ENCODE results near the gene ZZZ3. TPM values are rescaled to one million over a fixed set of nuclear protein-coding genes. Genes with fewer than 3 reads are reported as not detected.
A peak's percentile ranks its signal among the peaks of the same experiment; 100 is the strongest.

Gene ZZZ3
- total and polyA plus RNA-seq, 2 experiments from 2014 or later = 43.8 to 72.6 TPM

GRCh38 chr1:77670330-77670729 is 12.1 kb downstream of the ZZZ3 start:
- Histone ChIP-seq H3K36me3 (ENCODE audit: low read depth) (no peaks in the 10 kb centered on the region), H3K9me2 (ENCODE audit: insufficient read depth) (no peaks in the 10 kb centered on the region), H3K9me3 (ENCODE audit: low read depth) (no peaks in the 10 kb centered on the region), H2AFZ (no peak overlapping the region), H3F3A (ENCODE audit: insufficient read depth) (peaks cover 38% of the 10 kb centered on the region), H3K4me2 (ENCODE audit: unreplicated experiment) (no peak overlapping the region), H3K27ac (no peak overlapping the region), H3K9ac (no peak overlapping the region), H4K20me1 (ENCODE audit: insufficient read depth) (0 out of 2 replicates have a peak, but pooled peaks cover 7% of the 10 kb centered on the region), H3K27me3 (replicated peaks; ENCODE audit: insufficient read depth) (no peaks in the 10 kb centered on the region), H3K4me1 (ENCODE audit: insufficient read depth) (peaks cover 48% of the 10 kb centered on the region), H3K4me3 (no peak overlapping the region), H3K79me2 (ENCODE audit: insufficient read depth) (peaks cover 100% of the 10 kb centered on the region)
- WGBS, 2 experiments (ENCODE audit: low coverage in 1 of 2, low lambda C conversion rate in 2 of 2, missing lambda C conversion rate in 2 of 2) = 98 to 99% methylated on average over 7 of the region's 7 CpGs
- in situ Hi-C loops (cut with MboI) = no loop called here
- no peak for TF ChIP-seq EZH2 (IDR thresholded peaks at IDR 0.05; ENCODE audit: insufficient read depth, poor library complexity, severe bottlenecking)
- no peak for TF ChIP-seq EZH2phosphoT487 (IDR thresholded peaks at IDR 0.05; ENCODE audit: insufficient read depth, low read depth)
- no peak for DNase-seq

GRCh38 chr1:77668924-77669449 is 13.5 kb downstream of the ZZZ3 start:
- 0 out of 2 replicates have a peak, but pooled peaks cover 7% of the 10 kb centered on the region for H4K20me1 ChIP-seq (ENCODE audit: insufficient read depth)
- no peaks in the 10 kb centered on the region for H3K27me3 ChIP-seq (replicated peaks; ENCODE audit: insufficient read depth)
- no peak overlapping the region for H3K27ac ChIP-seq
- H2AFZ ChIP-seq = no peak overlapping the region
- H3K4me1 ChIP-seq (ENCODE audit: insufficient read depth) = peaks cover 46% of the 10 kb centered on the region
- H3K4me2 ChIP-seq (ENCODE audit: unreplicated experiment) = no peak overlapping the region
- no peaks in the 10 kb centered on the region for H3K9me3 ChIP-seq (ENCODE audit: low read depth)
- DNase-seq = no peak
- WGBS, 2 experiments (ENCODE audit: low coverage in 1 of 2, low lambda C conversion rate in 2 of 2, missing lambda C conversion rate in 2 of 2) = 42 to 71% methylated on average over 1 of the region's 1 CpG
- H3K79me2 ChIP-seq (ENCODE audit: insufficient read depth) = peaks cover 100% of the 10 kb centered on the region
- H3K36me3 ChIP-seq (ENCODE audit: low read depth) = no peaks in the 10 kb centered on the region
- no peak overlapping the region for H3K9ac ChIP-seq
- H3F3A ChIP-seq (ENCODE audit: insufficient read depth) = peaks cover 30% of the 10 kb centered on the region
- H3K4me3 ChIP-seq = no peak overlapping the region
- no peak for TF ChIP-seq EZH2 (IDR thresholded peaks at IDR 0.05; ENCODE audit: insufficient read depth, poor library complexity, severe bottlenecking)
- TF ChIP-seq EZH2phosphoT487 (IDR thresholded peaks at IDR 0.05; ENCODE audit: insufficient read depth, low read depth) = no peak
- in situ Hi-C loops (cut with MboI) = no loop called here
- no peaks in the 10 kb centered on the region for H3K9me2 ChIP-seq (ENCODE audit: insufficient read depth)

- Histone ChIP-seq H3K4me2 (ENCODE audit: unreplicated experiment) (no peak overlapping the region), H3K4me1 (ENCODE audit: insufficient read depth) (peaks cover 11% of the 10 kb centered on the region), H3K27me3 (replicated peaks; ENCODE audit: insufficient read depth) (no peaks in the 10 kb centered on the region), H3K79me2 (ENCODE audit: insufficient read depth) (peaks cover 100% of the 10 kb centered on the region), H3K4me3 (0 out of 2 replicates have a peak overlapping the region, but pooled peaks have one; percentile 5), H4K20me1 (ENCODE audit: insufficient read depth) (0 out of 2 replicates have a peak, but pooled peaks cover 7% of the 10 kb centered on the region), H3K27ac (no peak overlapping the region), H3K9me3 (ENCODE audit: low read depth) (no peaks in the 10 kb centered on the region), H3K36me3 (ENCODE audit: low read depth) (no peaks in the 10 kb centered on the region), H3F3A (ENCODE audit: insufficient read depth) (no peaks in the 10 kb centered on the region), H3K9ac (no peak overlapping the region), H2AFZ (no peak overlapping the region), H3K9me2 (ENCODE audit: insufficient read depth) (no peaks in the 10 kb centered on the region)
- in situ Hi-C loops (cut with MboI) = no loop called here
- 89 to 91% methylated on average over 3 of the region's 3 CpGs for WGBS, 2 experiments (ENCODE audit: low coverage in 1 of 2, low lambda C conversion rate in 2 of 2, missing lambda C conversion rate in 2 of 2)
- TF ChIP-seq EZH2phosphoT487 (IDR thresholded peaks at IDR 0.05; ENCODE audit: insufficient read depth, low read depth) (no peak), EZH2 (IDR thresholded peaks at IDR 0.05; ENCODE audit: insufficient read depth, poor library complexity, severe bottlenecking) (no peak)
- DNase-seq = no peak
Observed at GRCh38 chr1:77664939-77665516, 17.4 kb downstream of the ZZZ3 start.

GRCh38 chr1:77661696-77662095 is 20.8 kb downstream of the ZZZ3 start:
- in situ Hi-C loops (cut with MboI) = no loop called here
- H3K27ac ChIP-seq = no peak overlapping the region
- H2AFZ ChIP-seq = no peak overlapping the region
- peaks cover 100% of the 10 kb centered on the region for H3K79me2 ChIP-seq (ENCODE audit: insufficient read depth)
- 79 to 82% methylated on average over 4 of the region's 4 CpGs for WGBS, 2 experiments (ENCODE audit: low coverage in 1 of 2, low lambda C conversion rate in 2 of 2, missing lambda C conversion rate in 2 of 2)
- H3K27me3 ChIP-seq (replicated peaks; ENCODE audit: insufficient read depth) = no peaks in the 10 kb centered on the region
- H3F3A ChIP-seq (ENCODE audit: insufficient read depth) = no peaks in the 10 kb centered on the region
- DNase-seq = no peak
- peaks cover 11% of the 10 kb centered on the region for H3K4me1 ChIP-seq (ENCODE audit: insufficient read depth)
- 0 out of 2 replicates have a peak, but pooled peaks cover 2% of the 10 kb centered on the region for H4K20me1 ChIP-seq (ENCODE audit: insufficient read depth)
- H3K9ac ChIP-seq = no peak overlapping the region
- no peak overlapping the region for H3K4me2 ChIP-seq (ENCODE audit: unreplicated experiment)
- no peaks in the 10 kb centered on the region for H3K9me3 ChIP-seq (ENCODE audit: low read depth)
- no peak overlapping the region for H3K4me3 ChIP-seq
- H3K36me3 ChIP-seq (ENCODE audit: low read depth) = no peaks in the 10 kb centered on the region; the same call in 1 of the 2 replicates
- no peaks in the 10 kb centered on the region for H3K9me2 ChIP-seq (ENCODE audit: insufficient read depth)
- TF ChIP-seq EZH2phosphoT487 (IDR thresholded peaks at IDR 0.05; ENCODE audit: insufficient read depth, low read depth) (no peak), EZH2 (IDR thresholded peaks at IDR 0.05; ENCODE audit: insufficient read depth, poor library complexity, severe bottlenecking) (no peak)

Measured in GM23248 (cell line).